Heart right ventricle (tissue), 16 donors: Measurements from ENCODE around the gene NKD2. TPM values are rescaled to one million over a fixed set of nuclear protein-coding genes. Genes with fewer than 3 reads are reported as not detected.
A peak's percentile ranks its signal among the peaks of the same experiment; 100 is the strongest.

ENCODE experiments used
- ATAC-seq, 8 donors: fragments of 200-7000 bp; cut with Tn5 transposase; one replicate each; pipeline ENCODE4 v1.9.1; 2020; ENCODE audit warnings: mild to moderate bottlenecking in 8 of 8, moderate library complexity in 8 of 8, moderate number of reproducible peaks in 1 of 8
- DNase-seq, 2 donors: peaks; one replicate each; pipeline ENCODE4 v3.0.0-alpha.2; 2020
- H3K27ac ChIP-seq, 10 donors: fragments of 200-600 bp; sonication (generic) in 2 of 10; one replicate each; pipeline versions ENCODE4 v1.5.0 to v1.8.0; 2020 to 2022; ENCODE audit warnings: mild to moderate bottlenecking in 3 of 10
- H3K27me3 ChIP-seq, 7 donors: fragments of 200-600 bp; one replicate each; pipeline ENCODE4 v1.8.0; 2021 to 2022; ENCODE audit warnings: mild to moderate bottlenecking in 2 of 7
- H3K36me3 ChIP-seq, 9 donors: fragments of 200-600 bp; sonication (generic) in 1 of 9; one replicate each; pipeline versions ENCODE4 v1.5.0 to v1.8.0; 2020 to 2022; ENCODE audit warnings: mild to moderate bottlenecking in 2 of 9
- H3K4me1 ChIP-seq, 9 donors: fragments of 200-600 bp; sonication (generic) in 1 of 9; one replicate each; pipeline versions ENCODE4 v1.5.0 to v1.8.0; 2020 to 2022; ENCODE audit warnings: mild to moderate bottlenecking in 4 of 9
- H3K4me3 ChIP-seq, 10 donors: fragments of 200-600 bp; sonication (generic) in 2 of 10; one replicate each; pipeline versions ENCODE4 v1.5.0 to v1.8.0; 2020 to 2022; ENCODE audit warnings: mild to moderate bottlenecking in 7 of 10, moderate library complexity in 2 of 10
- H3K9me3 ChIP-seq, 11 donors: fragments of 200-600 bp in 10 of 11; sonication (generic) in 2 of 11; one replicate each; pipeline versions ENCODE4 v1.5.0 to v1.8.0; 2013 to 2022; ENCODE audit warnings: mild to moderate bottlenecking in 2 of 11, control low read depth in 1 of 11, moderate library complexity in 1 of 11
- WGBS, 2 donors: extraction: QIAGEN DNeasy Blood & Tissue Kit; methylation state at CpG; one replicate each; pipeline ENCODE4 v1.1.7; 2013; ENCODE audit warnings: inconsistent platforms in 1 of 2; 5-methylcytosine and 5-hydroxymethylcytosine counted together
- intact Hi-C, 10 donors: fragments of 100-400 bp; cut with DNase I; formaldehyde crosslinking; loops; one replicate each; pipeline versions ENCODE4 v1.11.1 to v1.14.2; 2022
- polyA plus RNA-seq, 2 donors: library from polyadenylated mRNA; stranded (reverse); fragments of 200-250 nt; gene quantifications; one replicate each; pipeline ENCODE4 v1.2.3, GENCODE V29; 2013
- total RNA-seq, 10 donors: library from RNA; stranded (reverse); fragmentation: NEBNext Ultra II Directional in 3 of 10; extraction: Animal tissue kit (Norgen Biotek cat#: 25700) in 3 of 10; gene quantifications; one replicate each; pipeline versions ENCODE4 v1.2.1 to v1.2.4, GENCODE V29; 2021 to 2023
- TF ChIP-seq, protein P1 (sequence below), 9 donors: fragments of 200-600 bp; sonication (generic) in 2 of 9; IDR thresholded peaks; one replicate each; pipeline versions ENCODE4 v1.5.0 to v1.8.0; 2021 to 2022; ENCODE audit warnings: antibody characterized with exemption in 9 of 9, mild to moderate bottlenecking in 5 of 9, moderate library complexity in 1 of 9
- donor health status: Arrhythmogenic right ventricular cardiomyopathy.
- donor health status: ischemic (EF 13 %, LVEDD 7.1; RV severe dilation, severe dysfunction).
- donor health status: healthy with polysubstance abuse.
- donor health status: DM: no; HTN: yes; CAD: no.
- donor health status: DM: no; HTN: no; CAD: no.
- donor health status: ischemic (EF 25% LVEDD 6.9; RV normal size, moderate dysfunction).
- donor health status: ischemic (EF 25% LVEDD 5.7; RV mildly dilated, moderate dysfunction).
- donor health status: healthy.
- donor health status: DM: yes; HTN: yes; CAD: no.
- donor health status: Ischemic cardiomyopathy.
- donor health status: ischemic (EF 35%, LVEDD 5.7; RV mildly dilated, moderate dysfunction).
- donor health status: nonischemic (EF 11% LVEDD 7.7; RV severe dilation, severe dysfunction).
- donor health status: DM: yes; HTN: yes; CAD: no.
- donor health status: PGD.
- donor health status: ischemic (EF 29% LVEDD 5.4; RV normal size, mild dysfunction).
- donor health status: nonischemic (EF 23%, LVEDD 6.1; RV moderate dilation, normal function).

NKD2 gene
- total and polyA plus RNA-seq, 12 donors, result 0.31 to 12.7 (median 1.8) TPM

DNA sequence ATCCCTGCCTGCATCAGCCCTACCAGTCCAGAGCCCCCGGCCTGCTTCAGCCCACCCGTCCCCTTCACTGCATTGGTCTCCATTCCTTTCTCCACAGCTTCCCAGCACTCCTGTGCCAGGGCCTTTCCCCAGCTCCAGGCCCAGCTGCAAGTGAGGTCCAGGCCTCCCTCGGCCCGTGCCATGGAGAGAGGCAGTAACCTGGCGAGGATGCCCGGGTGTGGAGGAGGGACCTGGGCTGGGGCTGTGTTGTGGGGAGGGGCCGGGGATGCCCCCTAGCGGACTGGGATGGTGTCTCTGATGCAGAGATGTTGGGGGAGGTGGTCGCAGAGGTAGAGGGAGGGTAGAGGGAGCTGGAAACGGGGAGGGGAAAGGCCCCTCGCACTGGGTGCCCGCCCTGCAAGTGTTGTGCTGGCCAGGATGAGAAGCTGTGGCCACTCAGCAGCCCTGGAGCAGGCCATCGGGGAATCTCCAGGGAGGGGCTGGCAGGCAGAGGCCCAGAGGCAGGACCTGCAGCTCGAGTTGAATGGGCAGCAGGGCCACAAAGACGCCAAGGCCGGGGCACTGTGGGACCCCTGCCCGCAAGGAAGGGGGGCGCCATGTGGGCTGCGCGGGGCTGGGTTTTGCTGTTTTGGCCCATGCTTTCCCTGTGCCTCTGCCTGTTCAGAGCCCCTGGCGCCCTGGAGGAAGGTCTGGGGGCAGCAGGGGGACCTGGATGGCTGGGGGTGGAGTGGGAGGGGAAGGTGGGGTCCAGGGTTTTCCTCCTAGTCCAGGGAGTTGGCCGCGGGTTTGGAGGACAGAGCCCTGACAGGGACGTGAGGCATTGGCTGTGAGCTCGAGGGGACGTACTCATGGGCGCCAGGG lies 26.0 kb upstream of the NKD2 start:
- Histone ChIP-seq H3K4me3 (no peak overlapping the region), H3K27me3 (peaks cover 0 to 3% (median 0%) of the 10 kb centered on the region in 7 donors), H3K27ac (no peak overlapping the region), H3K36me3 (no peaks in the 10 kb centered on the region), H3K9me3 (peaks cover 0 to 15% (median 0%) of the 10 kb centered on the region in 11 donors), H3K4me1 (peaks cover 0 to 15% (median 3%) of the 10 kb centered on the region in 9 donors)
- DNase-seq (peak in 1 of 2 donors; percentile 3), ATAC-seq (peak in 2 of 8 donors; percentile 15 to 53)
- TF ChIP-seq, protein P1, sequence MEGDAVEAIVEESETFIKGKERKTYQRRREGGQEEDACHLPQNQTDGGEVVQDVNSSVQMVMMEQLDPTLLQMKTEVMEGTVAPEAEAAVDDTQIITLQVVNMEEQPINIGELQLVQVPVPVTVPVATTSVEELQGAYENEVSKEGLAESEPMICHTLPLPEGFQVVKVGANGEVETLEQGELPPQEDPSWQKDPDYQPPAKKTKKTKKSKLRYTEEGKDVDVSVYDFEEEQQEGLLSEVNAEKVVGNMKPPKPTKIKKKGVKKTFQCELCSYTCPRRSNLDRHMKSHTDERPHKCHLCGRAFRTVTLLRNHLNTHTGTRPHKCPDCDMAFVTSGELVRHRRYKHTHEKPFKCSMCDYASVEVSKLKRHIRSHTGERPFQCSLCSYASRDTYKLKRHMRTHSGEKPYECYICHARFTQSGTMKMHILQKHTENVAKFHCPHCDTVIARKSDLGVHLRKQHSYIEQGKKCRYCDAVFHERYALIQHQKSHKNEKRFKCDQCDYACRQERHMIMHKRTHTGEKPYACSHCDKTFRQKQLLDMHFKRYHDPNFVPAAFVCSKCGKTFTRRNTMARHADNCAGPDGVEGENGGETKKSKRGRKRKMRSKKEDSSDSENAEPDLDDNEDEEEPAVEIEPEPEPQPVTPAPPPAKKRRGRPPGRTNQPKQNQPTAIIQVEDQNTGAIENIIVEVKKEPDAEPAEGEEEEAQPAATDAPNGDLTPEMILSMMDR (IDR thresholded peaks at IDR 0.05), result no peak
- 71 to 74% methylated on average over 27 of the region's 27 CpGs for WGBS, 2 donors
- intact Hi-C loops, result no loop called here

DNA sequence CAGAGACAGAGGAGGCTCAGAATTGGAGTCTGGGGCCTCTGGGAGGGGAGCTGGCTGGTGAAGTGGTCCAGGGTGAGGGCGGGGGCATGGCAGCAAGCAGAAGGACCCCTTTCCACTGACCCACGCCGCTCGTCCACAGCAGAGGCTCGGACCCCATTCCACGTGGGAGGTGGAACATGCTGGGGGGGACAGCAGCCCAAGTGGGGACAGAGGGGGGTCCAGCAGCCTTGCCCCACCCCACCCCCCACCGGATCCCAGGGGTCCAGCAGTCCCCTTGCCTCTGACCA lies 25.4 kb upstream of the NKD2 start:
- ATAC-seq (peak in 1 of 8 donors; percentile 16), DNase-seq (peak in 1 of 2 donors; percentile 3)
- Histone ChIP-seq H3K36me3 (no peaks in the 10 kb centered on the region), H3K9me3 (peaks cover 0 to 16% (median 0%) of the 10 kb centered on the region in 11 donors), H3K27me3 (peaks cover 0 to 3% (median 0%) of the 10 kb centered on the region in 7 donors), H3K4me1 (peaks cover 0 to 11% (median 1%) of the 10 kb centered on the region in 9 donors), H3K27ac (no peak overlapping the region), H3K4me3 (no peak overlapping the region)
- WGBS, 2 donors, result 94 to 95% methylated on average over 7 of the region's 7 CpGs
- TF ChIP-seq, protein P1 (IDR thresholded peaks at IDR 0.05), result no peak
- intact Hi-C loops, result no loop called here

DNA sequence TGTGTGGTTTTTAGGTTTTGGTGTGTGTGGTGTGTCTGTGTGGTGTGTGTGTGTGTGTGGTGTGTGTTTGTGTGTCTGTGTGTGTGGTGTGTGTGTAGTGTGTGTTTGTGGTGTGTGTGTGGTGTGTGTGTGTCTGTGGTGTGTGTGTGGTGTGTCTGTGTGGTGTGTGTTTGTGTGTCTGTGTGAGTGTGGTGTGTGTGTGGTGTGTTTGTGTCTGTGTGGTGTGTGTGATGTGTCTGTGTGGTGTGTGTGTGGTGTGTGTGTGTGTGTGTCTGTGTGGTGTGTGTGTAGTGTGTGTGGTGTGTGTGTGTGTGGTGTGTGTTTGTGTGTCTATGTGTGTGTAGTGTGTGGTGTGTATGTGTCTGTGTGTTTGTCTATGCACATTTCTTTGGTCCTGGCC lies 25.0 kb upstream of the NKD2 start:
- intact Hi-C loops, result no loop called here
- no peak for ATAC-seq

DNA sequence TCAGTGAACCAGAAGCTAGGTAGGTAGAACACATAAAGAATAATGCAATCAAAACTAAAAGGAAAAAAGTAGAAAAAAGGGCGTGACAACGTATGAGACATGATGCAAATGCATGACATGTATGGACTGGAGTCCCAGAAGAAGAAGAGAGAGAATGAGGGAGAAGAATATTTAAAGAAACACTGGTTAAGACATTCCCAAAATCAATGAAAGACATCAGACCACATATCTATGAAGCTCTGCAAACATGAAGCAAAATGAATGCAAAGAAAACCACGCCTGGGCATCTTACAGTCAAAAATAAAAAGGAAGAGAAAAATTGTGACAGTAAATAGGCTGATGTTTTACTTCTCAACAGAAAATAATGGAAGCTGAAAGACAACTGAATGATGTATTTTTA lies 23.8 kb upstream of the NKD2 start:
- ATAC-seq (no peak), DNase-seq (no peak)
- no peak overlapping the region for H3K27ac ChIP-seq
- no peaks in the 10 kb centered on the region for H3K36me3 ChIP-seq
- peaks cover 0 to 3% (median 0%) of the 10 kb centered on the region in 7 donors for H3K27me3 ChIP-seq
- no peak overlapping the region for H3K4me3 ChIP-seq
- peaks cover 0 to 19% (median 0%) of the 10 kb centered on the region in 11 donors for H3K9me3 ChIP-seq
- intact Hi-C loops, result no loop called here
- TF ChIP-seq, protein P1 (IDR thresholded peaks at IDR 0.05), result no peak
- peaks cover 0 to 15% (median 5%) of the 10 kb centered on the region in 9 donors for H3K4me1 ChIP-seq
- 94 to 95% methylated on average over 3 of the region's 3 CpGs for WGBS, 2 donors

More for the DNA sequence above, 25.0 kb upstream of the NKD2 start:
- Histone ChIP-seq H3K9me3 (peaks cover 0 to 19% (median 0%) of the 10 kb centered on the region in 11 donors), H3K36me3 (no peaks in the 10 kb centered on the region), H3K27me3 (peaks cover 0 to 3% (median 0%) of the 10 kb centered on the region in 7 donors), H3K4me1 (peaks cover 0 to 11% (median 0%) of the 10 kb centered on the region in 9 donors), H3K27ac (no peak overlapping the region), H3K4me3 (no peak overlapping the region)
- no peak for DNase-seq
- TF ChIP-seq, protein P1 (IDR thresholded peaks at IDR 0.05), result no peak
